ENCODE measurements around the gene NAALADL2. TPM values are rescaled to one million over a fixed set of nuclear protein-coding genes. Genes with fewer than 3 reads are reported as not detected.

Gene NAALADL2
- total and polyA plus RNA-seq, 2 donors = 0.68 to 4.9 TPM

GRCh38 chr3:175585898-175586297, 726.8 kb downstream of the NAALADL2 start:
- WGBS = 94% methylated on average over 2 of the region's 2 CpGs
- no peaks in the 10 kb centered on the region for H3K36me3 ChIP-seq (ENCODE audit: control insufficient read depth in 2 of 2, insufficient read depth in 2 of 2, low read length in 1 of 2)
- no peaks in the 10 kb centered on the region for H3K27me3 ChIP-seq (ENCODE audit: control insufficient read depth in 2 of 2, insufficient read depth in 1 of 2, low read length in 1 of 2)
- no peak for DNase-seq (ENCODE audit: low read depth in 6 of 9, low spot score in 9 of 9)
- no peaks in the 10 kb centered on the region for H3K9me3 ChIP-seq (ENCODE audit: control insufficient read depth in 2 of 2, insufficient read depth in 1 of 2, low read length in 1 of 2)
- no peaks in the 10 kb centered on the region for H3K4me1 ChIP-seq (ENCODE audit: control insufficient read depth in 2 of 2, insufficient read depth in 2 of 2, low read length in 2 of 2)
- H3K27ac ChIP-seq (ENCODE audit: low read depth in 1 of 2, low read length in 1 of 2) = no peak overlapping the region
- H3K4me3 ChIP-seq (ENCODE audit: low read length in 2 of 2) = no peak overlapping the region

GRCh38 chr3:175590745-175591144, 731.6 kb downstream of the NAALADL2 start:
- Histone ChIP-seq H3K4me1 (ENCODE audit: control insufficient read depth in 2 of 2, insufficient read depth in 2 of 2, low read length in 2 of 2) (no peaks in the 10 kb centered on the region), H3K27me3 (ENCODE audit: control insufficient read depth in 2 of 2, insufficient read depth in 1 of 2, low read length in 1 of 2) (no peaks in the 10 kb centered on the region), H3K36me3 (ENCODE audit: control insufficient read depth in 2 of 2, insufficient read depth in 2 of 2, low read length in 1 of 2) (no peaks in the 10 kb centered on the region), H3K9me3 (ENCODE audit: control insufficient read depth in 2 of 2, insufficient read depth in 1 of 2, low read length in 1 of 2) (no peaks in the 10 kb centered on the region), H3K27ac (ENCODE audit: low read depth in 1 of 2, low read length in 1 of 2) (no peak overlapping the region), H3K4me3 (ENCODE audit: low read length in 2 of 2) (no peak overlapping the region)
- DNase-seq (ENCODE audit: low read depth in 6 of 9, low spot score in 9 of 9) = no peak
- WGBS = 97% methylated on average over 3 of the region's 3 CpGs

- Histone ChIP-seq H3K4me3 (ENCODE audit: low read length in 2 of 2) (no peak overlapping the region), H3K27ac (ENCODE audit: low read depth in 1 of 2, low read length in 1 of 2) (no peak overlapping the region), H3K27me3 (ENCODE audit: control insufficient read depth in 2 of 2, insufficient read depth in 1 of 2, low read length in 1 of 2) (no peaks in the 10 kb centered on the region), H3K36me3 (ENCODE audit: control insufficient read depth in 2 of 2, insufficient read depth in 2 of 2, low read length in 1 of 2) (no peaks in the 10 kb centered on the region), H3K9me3 (ENCODE audit: control insufficient read depth in 2 of 2, insufficient read depth in 1 of 2, low read length in 1 of 2) (no peaks in the 10 kb centered on the region), H3K4me1 (ENCODE audit: control insufficient read depth in 2 of 2, insufficient read depth in 2 of 2, low read length in 2 of 2) (no peaks in the 10 kb centered on the region)
- WGBS = 98% methylated on average over 1 of the region's 1 CpG
- DNase-seq (ENCODE audit: low read depth in 6 of 9, low spot score in 9 of 9) = no peak
Observed at GRCh38 chr3:175591375-175591774, 732.2 kb downstream of the NAALADL2 start.

- WGBS = 92% methylated on average over 1 of the region's 1 CpG
- DNase-seq (ENCODE audit: low read depth in 6 of 9, low spot score in 9 of 9) = no peak
- no peaks in the 10 kb centered on the region for H3K27me3 ChIP-seq (ENCODE audit: control insufficient read depth in 2 of 2, insufficient read depth in 1 of 2, low read length in 1 of 2)
- H3K9me3 ChIP-seq (ENCODE audit: control insufficient read depth in 2 of 2, insufficient read depth in 1 of 2, low read length in 1 of 2) = no peaks in the 10 kb centered on the region
- H3K36me3 ChIP-seq (ENCODE audit: control insufficient read depth in 2 of 2, insufficient read depth in 2 of 2, low read length in 1 of 2) = no peaks in the 10 kb centered on the region
- H3K4me3 ChIP-seq (ENCODE audit: low read length in 2 of 2) = no peak overlapping the region
- no peak overlapping the region for H3K27ac ChIP-seq (ENCODE audit: low read depth in 1 of 2, low read length in 1 of 2)
- H3K4me1 ChIP-seq (ENCODE audit: control insufficient read depth in 2 of 2, insufficient read depth in 2 of 2, low read length in 2 of 2) = no peaks in the 10 kb centered on the region
Observed at GRCh38 chr3:175593331-175593730, 734.2 kb downstream of the NAALADL2 start.

- no peak for DNase-seq (ENCODE audit: low read depth in 6 of 9, low spot score in 9 of 9)
- no peak overlapping the region for H3K27ac ChIP-seq (ENCODE audit: low read depth in 1 of 2, low read length in 1 of 2)
- no peak overlapping the region for H3K4me3 ChIP-seq (ENCODE audit: low read length in 2 of 2)
- no peaks in the 10 kb centered on the region for H3K9me3 ChIP-seq (ENCODE audit: control insufficient read depth in 2 of 2, insufficient read depth in 1 of 2, low read length in 1 of 2)
- WGBS = 94% methylated on average over 4 of the region's 4 CpGs
- H3K4me1 ChIP-seq (ENCODE audit: control insufficient read depth in 2 of 2, insufficient read depth in 2 of 2, low read length in 2 of 2) = no peaks in the 10 kb centered on the region
- H3K27me3 ChIP-seq (ENCODE audit: control insufficient read depth in 2 of 2, insufficient read depth in 1 of 2, low read length in 1 of 2) = no peaks in the 10 kb centered on the region
- H3K36me3 ChIP-seq (ENCODE audit: control insufficient read depth in 2 of 2, insufficient read depth in 2 of 2, low read length in 1 of 2) = no peaks in the 10 kb centered on the region
Observed at GRCh38 chr3:175598740-175599139, 739.6 kb downstream of the NAALADL2 start.

GRCh38 chr3:175601521-175601920, 742.4 kb downstream of the NAALADL2 start:
- Histone ChIP-seq H3K9me3 (ENCODE audit: control insufficient read depth in 2 of 2, insufficient read depth in 1 of 2, low read length in 1 of 2) (no peaks in the 10 kb centered on the region), H3K4me3 (ENCODE audit: low read length in 2 of 2) (no peak overlapping the region), H3K4me1 (ENCODE audit: control insufficient read depth in 2 of 2, insufficient read depth in 2 of 2, low read length in 2 of 2) (no peaks in the 10 kb centered on the region), H3K36me3 (ENCODE audit: control insufficient read depth in 2 of 2, insufficient read depth in 2 of 2, low read length in 1 of 2) (no peaks in the 10 kb centered on the region), H3K27ac (ENCODE audit: low read depth in 1 of 2, low read length in 1 of 2) (no peak overlapping the region), H3K27me3 (ENCODE audit: control insufficient read depth in 2 of 2, insufficient read depth in 1 of 2, low read length in 1 of 2) (no peaks in the 10 kb centered on the region)
- WGBS = 100% methylated on average over 1 of the region's 1 CpG
- DNase-seq (ENCODE audit: low read depth in 6 of 9, low spot score in 9 of 9) = no peak

GRCh38 chr3:175605851-175606250, 746.7 kb downstream of the NAALADL2 start:
- no peak for DNase-seq (ENCODE audit: low read depth in 6 of 9, low spot score in 9 of 9)
- no peak overlapping the region for H3K4me3 ChIP-seq (ENCODE audit: low read length in 2 of 2)
- WGBS = 86% methylated on average over 2 of the region's 2 CpGs
- H3K36me3 ChIP-seq (ENCODE audit: control insufficient read depth in 2 of 2, insufficient read depth in 2 of 2, low read length in 1 of 2) = no peaks in the 10 kb centered on the region
- no peaks in the 10 kb centered on the region for H3K9me3 ChIP-seq (ENCODE audit: control insufficient read depth in 2 of 2, insufficient read depth in 1 of 2, low read length in 1 of 2)
- no peak overlapping the region for H3K27ac ChIP-seq (ENCODE audit: low read depth in 1 of 2, low read length in 1 of 2)
- no peaks in the 10 kb centered on the region for H3K27me3 ChIP-seq (ENCODE audit: control insufficient read depth in 2 of 2, insufficient read depth in 1 of 2, low read length in 1 of 2)
- no peaks in the 10 kb centered on the region for H3K4me1 ChIP-seq (ENCODE audit: control insufficient read depth in 2 of 2, insufficient read depth in 2 of 2, low read length in 2 of 2)

- H3K27me3 ChIP-seq (ENCODE audit: control insufficient read depth in 2 of 2, insufficient read depth in 1 of 2, low read length in 1 of 2) = no peaks in the 10 kb centered on the region
- DNase-seq (ENCODE audit: low read depth in 6 of 9, low spot score in 9 of 9) = no peak
- no peak overlapping the region for H3K4me3 ChIP-seq (ENCODE audit: low read length in 2 of 2)
- H3K9me3 ChIP-seq (ENCODE audit: control insufficient read depth in 2 of 2, insufficient read depth in 1 of 2, low read length in 1 of 2) = no peaks in the 10 kb centered on the region
- no peak overlapping the region for H3K27ac ChIP-seq (ENCODE audit: low read depth in 1 of 2, low read length in 1 of 2)
- 85% methylated on average over 1 of the region's 1 CpG for WGBS
- H3K36me3 ChIP-seq (ENCODE audit: control insufficient read depth in 2 of 2, insufficient read depth in 2 of 2, low read length in 1 of 2) = no peaks in the 10 kb centered on the region
- H3K4me1 ChIP-seq (ENCODE audit: control insufficient read depth in 2 of 2, insufficient read depth in 2 of 2, low read length in 2 of 2) = no peaks in the 10 kb centered on the region
Observed at GRCh38 chr3:175606650-175607318, 747.6 kb downstream of the NAALADL2 start.

GRCh38 chr3:175608356-175608755, 749.2 kb downstream of the NAALADL2 start:
- H3K4me1 ChIP-seq (ENCODE audit: control insufficient read depth in 2 of 2, insufficient read depth in 2 of 2, low read length in 2 of 2) = no peaks in the 10 kb centered on the region
- H3K4me3 ChIP-seq (ENCODE audit: low read length in 2 of 2) = no peak overlapping the region
- H3K27me3 ChIP-seq (ENCODE audit: control insufficient read depth in 2 of 2, insufficient read depth in 1 of 2, low read length in 1 of 2) = no peaks in the 10 kb centered on the region
- no peak overlapping the region for H3K27ac ChIP-seq (ENCODE audit: low read depth in 1 of 2, low read length in 1 of 2)
- DNase-seq (ENCODE audit: low read depth in 6 of 9, low spot score in 9 of 9) = no peak
- H3K36me3 ChIP-seq (ENCODE audit: control insufficient read depth in 2 of 2, insufficient read depth in 2 of 2, low read length in 1 of 2) = no peaks in the 10 kb centered on the region
- WGBS = 95% methylated on average over 5 of the region's 5 CpGs
- no peaks in the 10 kb centered on the region for H3K9me3 ChIP-seq (ENCODE audit: control insufficient read depth in 2 of 2, insufficient read depth in 1 of 2, low read length in 1 of 2)

Measured in thymus (tissue), 11 donors.